Stimulated activated CD4-positive, alpha-beta T cell treated with anti-CD3 and anti-CD28 coated beads, TNF-alpha, amount 100 ng/mL, for 1 hour (primary cell): Measurements from ENCODE around the gene PRXL2A.
A peak's percentile ranks its signal among the peaks of the same experiment; 100 is the strongest.
"Not testable (repeated sequence)": the region's sequence is repeated elsewhere in the genome, so short reads cannot be mapped to it uniquely, and the experiment has no call there.

ENCODE experiments used
- DNase-seq, 3 donors: peaks; one replicate each; pipeline ENCODE4 v3.0.0-alpha.2; 2020; ENCODE audit warnings: low read depth in 3 of 3, low spot score in 1 of 3

PRXL2A gene, protein sequence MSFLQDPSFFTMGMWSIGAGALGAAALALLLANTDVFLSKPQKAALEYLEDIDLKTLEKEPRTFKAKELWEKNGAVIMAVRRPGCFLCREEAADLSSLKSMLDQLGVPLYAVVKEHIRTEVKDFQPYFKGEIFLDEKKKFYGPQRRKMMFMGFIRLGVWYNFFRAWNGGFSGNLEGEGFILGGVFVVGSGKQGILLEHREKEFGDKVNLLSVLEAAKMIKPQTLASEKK

DNA sequence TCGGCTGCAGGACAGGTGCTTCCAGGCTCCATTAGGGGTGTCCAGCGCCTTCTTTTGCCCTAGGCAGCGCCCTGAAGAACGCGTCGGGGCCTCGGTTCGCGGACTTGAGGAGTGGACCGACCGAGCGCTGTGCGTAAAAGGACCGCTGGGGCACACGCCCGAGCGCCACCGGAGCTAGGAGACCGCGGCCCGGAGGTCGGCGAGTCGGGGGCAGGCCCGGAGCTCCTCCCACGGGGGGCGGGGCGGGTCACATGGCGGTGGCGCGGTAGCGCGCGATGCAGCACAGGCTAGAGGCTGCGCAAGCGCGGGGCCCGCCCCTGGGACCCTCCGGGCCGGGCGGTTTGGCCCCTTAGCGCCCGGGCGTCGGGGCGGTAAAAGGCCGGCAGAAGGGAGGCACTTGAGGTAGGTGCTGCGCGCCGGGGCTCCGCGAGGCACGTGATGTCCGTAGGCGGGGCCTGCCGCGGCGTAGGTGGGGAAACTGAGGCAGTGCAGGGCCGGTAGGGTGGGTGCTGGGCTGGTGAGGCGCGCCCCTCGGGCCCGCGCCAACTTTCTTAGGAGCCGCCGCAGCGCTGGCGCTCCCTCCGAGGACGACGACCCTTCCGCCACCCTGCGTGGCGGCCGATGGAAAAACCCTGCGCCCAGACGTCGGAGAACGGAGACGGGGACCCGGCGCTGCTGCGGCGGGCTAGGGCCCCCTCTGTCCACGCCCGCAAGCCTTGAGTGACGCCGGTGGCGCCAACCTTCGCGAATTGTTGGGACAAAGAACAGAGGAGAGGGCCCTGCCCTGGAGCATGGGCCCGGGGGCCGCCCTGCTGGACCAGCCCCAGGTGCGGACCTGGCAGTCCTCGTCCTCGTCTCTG, at the start of gene PRXL2A:
Gene PRXL2A, plus strand, starts transcription at position 310 of the 860 bp plus-strand sequence. CDS start 11,917 bp downstream, outside the sequence.
- peak; percentile 21 to 76 (median 61) for DNase-seq

DNA sequence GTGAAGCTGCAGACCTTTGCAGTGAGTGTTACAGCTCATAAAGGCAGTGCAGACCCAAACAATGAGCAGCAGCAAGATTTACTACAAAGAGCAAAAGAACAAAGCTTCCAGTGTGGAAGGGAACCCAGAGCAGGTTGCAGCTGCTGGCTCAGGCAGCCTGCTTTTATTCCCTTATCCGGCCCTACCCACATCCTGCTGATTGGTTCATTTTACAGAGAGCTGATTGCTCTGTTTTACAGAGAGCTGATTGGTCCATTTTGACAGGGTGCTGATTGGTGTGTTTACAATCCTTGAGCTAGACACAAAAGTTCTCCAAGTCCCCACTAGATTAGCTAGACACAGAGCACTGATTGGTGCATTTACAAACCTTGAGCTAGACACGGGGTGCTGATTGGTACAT, 49.4 kb upstream of the PRXL2A start:
- DNase-seq, result not testable (repeated sequence)

DNA sequence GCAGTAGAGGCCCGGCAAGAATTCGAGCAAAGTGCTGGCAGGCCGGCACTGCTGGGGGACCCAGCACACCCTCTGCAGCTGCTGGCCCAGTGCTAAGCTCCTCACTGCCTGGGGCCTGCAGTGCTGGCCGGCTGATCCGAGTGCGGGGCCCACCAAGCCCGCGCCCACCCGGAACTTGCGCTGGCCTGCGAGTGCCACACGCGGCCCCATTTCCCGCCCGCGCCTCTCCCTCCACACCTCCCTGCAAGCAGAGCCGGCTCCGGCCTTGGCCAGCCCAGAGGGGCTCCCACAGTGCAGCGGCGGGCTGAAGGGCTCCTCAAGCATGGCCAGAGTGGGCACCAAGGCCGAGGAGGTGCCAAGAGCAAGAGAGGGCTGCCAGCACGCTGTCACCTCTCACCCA, 48.7 kb upstream of the PRXL2A start:
- no peak for DNase-seq

DNA sequence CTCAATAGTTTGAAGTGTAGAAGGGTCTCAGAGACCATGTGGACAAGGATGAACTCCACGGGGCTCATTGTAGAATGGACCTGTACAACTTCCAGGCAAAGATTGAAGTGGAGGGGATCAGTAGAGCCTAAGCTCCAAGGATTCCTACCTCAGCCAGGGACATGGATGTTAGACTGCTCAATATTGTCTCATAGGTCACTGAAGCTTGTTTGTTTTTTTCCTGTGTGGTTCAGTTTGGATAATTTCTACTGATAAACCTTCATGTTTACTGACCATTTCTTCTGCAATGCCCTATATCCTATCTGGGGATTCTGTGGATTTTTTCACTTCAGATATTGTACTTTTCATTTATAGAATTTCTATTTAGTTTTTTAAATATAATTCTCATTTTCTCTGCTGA, 42.8 kb upstream of the PRXL2A start:
- no peak for DNase-seq

DNA sequence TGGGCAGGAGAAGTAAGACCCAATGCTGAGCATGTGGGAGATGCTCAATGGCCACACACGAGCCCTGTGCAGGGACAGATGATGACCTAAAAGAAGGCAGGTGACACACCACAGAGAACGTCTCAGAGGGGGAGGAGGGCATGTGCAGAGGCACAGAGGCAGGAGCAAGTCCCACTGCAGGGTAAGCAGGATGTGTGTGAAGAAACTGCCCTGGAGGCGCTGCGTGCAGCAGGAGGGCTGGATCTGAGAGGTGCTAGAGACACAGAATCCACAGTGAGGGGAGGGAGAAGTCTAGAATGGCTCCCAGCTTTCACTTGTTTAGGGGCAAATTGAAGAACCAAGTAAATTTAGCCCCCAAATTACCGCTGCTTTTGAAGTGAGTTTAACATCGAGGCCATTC, 36.9 kb upstream of the PRXL2A start:
- DNase-seq, result no peak

DNA sequence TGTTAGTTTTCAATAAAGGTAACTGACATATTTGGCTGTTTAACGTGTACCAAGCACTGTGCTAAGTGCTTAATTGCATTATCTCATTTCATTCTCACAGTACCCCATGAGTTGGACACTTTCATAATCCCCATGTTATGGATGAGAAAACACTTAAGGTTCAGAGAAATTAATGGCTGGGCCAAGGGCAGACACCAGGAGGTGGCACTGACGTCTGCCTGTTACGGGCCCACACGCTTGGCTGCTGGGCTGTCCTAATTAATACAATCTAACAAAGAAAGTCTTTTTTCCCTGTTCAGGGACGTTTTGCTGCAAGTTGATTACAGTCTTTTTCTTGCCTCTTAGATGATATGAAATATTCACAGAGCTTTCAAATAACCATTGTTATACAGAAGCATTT, 35.7 kb upstream of the PRXL2A start:
- DNase-seq, result no peak

DNA sequence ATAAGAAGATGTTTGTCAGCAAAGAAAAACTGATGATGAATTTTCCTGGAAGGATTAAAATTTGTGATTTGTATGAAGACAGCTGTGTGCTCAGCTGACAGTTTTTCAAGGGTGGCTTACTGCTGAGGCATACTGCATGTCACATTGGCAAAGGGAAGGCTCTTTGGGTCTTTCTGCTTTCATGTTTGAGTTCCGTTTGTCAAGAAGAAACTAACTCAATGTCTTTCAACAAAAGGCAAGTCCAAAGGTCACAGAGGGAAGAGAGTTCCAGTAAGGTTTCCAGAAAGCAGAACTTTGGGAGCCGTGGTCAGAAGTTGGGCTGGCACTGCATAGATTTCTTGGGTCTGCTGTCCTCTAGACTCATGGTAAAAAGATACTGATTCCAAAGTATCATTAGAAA, 34.8 kb upstream of the PRXL2A start:
- DNase-seq, result no peak

DNA sequence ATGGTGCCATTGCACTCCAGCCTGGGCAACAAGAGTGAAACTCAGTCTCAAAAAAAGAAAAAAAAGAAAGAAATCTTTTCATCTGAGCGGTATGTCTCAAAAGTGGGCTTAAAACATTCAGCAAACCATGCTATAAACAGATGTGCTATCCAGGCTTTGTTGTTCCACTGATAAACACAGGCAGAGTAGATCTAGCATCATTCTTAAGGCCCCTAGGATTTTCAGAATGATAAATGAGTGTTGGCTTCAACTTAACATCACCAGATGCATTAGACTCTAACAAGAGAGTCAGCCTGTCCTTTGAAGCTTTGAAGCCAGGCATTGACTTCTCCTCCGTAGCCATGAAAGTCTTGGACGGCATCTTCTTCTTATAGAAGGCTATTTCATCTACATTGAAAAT, 28.6 kb upstream of the PRXL2A start:
- DNase-seq, result no peak

DNA sequence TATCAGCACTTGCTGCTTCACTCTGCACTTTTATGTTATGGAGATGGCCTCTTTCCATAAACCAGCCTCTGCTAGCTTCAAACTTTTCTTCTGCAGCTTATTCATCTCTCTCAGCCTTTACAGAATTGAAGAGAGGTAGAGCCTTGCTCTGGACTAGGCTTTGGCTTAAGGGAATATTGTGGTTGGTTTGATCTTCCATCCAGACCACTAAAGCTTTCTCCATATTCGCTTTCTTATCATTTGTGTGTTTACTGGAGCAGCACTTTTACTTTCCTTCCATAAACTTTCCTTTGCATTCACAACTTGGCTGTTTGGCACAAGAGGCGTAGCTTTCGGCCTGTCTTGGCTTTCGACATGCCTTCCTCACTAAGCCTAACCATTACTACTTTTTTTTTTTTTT, 28.2 kb upstream of the PRXL2A start:
- DNase-seq, result no peak

DNA sequence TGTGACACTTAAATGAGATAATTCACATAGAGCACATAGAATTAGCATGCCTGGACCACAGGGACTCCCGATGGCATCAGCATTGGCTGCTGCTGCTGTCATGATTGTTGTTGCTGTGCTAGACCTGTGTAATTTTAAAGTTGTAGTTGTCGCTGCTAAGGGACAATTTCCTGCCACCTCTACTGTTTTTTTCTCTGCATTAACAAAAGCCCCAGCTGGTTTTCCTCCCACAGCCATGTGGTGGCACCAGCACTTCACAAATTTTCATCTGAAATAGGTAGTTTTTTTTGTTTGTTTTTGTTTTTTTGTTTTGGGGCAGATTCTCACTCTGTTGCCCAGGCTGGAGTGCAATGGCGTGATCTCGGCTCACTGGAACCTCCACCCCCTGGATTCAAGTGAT, 25.4 kb upstream of the PRXL2A start:
- DNase-seq, result peak in 1 of 3 donors; percentile 23

DNA sequence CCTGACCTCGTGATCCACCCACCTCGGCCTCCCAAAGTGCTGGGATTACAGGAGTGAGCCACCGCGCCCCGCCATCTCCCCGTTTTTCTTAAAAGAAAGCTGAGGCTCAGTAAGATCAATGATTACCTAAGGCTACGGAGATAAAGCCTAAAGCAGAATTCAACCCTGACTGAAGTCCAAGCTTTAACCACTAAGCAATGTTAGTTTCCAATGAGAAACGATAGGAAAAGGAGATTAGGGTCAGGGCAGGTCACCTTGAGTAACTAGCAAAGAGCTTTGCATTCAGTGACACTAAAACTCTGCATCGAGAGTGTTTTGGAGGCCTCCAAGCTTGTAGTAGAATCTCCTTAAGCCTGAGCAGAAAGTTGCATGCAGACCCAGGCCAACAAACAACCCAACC, 17.6 kb upstream of the PRXL2A start:
- no peak for DNase-seq

DNA sequence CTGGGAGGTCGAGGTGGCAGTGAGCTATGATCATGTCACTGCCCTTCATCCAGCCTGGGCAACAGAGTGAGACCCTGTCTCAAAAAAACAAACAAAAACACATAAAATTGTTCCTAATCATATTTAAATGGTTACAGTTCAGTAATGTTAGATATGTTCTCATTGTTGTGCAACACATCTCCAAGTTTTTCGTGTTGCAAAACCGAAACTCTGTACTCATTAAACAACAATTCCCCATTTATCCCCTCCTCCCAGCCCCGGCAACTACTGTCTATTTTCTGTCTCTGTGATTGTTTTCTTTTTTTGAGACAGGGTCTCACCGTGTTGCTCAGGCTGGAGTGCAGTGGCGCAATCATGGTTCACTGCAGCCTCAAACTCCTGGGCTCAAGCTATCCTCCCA, 16.1 kb upstream of the PRXL2A start:
- DNase-seq, result no peak

DNA sequence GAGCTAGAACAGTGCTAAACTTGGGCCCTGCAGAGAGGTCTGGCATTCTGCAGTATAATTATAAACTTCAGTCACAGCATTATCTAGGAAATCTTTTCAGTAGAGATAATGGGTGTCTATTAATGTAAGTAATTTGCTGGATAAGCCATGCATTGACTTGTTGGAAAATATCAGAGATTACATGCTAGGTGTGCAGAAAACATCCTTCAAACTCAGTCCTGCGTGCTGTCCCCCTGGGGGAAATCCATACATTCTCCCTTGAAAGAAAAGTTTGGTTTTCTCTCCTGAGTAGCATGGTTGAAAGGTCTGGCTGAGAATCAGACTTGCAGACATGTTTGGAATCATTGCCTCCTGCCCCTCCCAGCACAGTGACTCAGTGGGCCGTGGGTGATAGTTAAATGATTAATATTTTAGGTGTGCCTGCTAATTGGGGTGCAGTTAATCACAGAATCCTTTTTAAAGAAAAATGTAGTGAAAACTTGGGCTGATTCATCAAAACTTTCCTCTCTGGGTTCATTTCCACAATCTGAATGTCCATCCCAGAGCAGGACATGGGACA, 13.9 kb upstream of the PRXL2A start:
- DNase-seq, result no peak

DNA sequence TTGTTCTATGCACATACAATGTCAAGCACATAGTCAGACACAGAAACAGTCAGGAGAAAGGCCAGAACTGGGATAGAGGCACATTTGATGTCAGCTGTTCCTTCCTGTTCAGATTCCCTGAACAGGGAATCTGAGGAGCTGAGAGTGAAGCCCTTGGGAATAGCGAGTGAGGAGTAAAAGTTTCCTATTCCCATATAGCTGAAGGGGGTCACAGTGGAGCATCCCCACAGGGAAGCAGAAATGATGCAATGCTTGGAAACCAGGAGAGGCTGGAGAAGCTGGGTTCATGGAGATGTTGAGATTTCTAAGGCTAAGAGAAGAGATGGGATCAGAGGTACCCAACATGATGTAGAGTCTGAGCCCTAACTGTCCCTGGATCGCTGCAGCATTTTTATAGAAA, 11.3 kb upstream of the PRXL2A start:
- no peak for DNase-seq

DNA sequence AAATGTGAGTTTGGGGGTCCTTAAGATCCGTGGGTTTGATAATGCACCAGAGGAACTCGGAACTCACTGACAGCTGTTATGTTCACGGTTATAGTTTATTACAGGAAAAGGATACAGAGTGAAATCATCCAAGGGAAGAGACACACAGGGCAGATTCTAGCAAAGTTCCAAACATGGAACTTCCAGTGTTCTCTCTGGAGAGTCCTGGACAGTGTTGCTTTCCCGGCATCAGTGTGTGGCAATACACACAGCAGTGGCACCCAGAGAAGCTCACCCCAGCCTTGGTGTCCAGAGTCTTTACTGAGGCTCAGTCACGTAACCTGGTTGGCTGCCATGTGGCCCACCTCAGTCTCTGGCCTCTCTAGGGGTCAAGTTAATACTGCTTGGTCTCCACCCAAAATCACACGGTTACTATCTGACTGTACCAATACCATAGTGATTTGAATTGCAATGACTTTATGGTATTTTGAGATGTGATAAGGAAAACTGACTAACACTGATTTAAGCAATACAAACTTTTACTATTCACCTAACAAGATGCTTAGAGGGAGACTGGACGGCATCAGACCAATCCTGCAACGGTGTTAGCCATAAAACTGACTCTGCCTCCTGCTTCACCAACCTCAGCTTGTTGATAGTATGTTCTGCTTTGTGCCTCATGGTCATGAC, 8.1 kb upstream of the PRXL2A start:
- no peak for DNase-seq

DNA sequence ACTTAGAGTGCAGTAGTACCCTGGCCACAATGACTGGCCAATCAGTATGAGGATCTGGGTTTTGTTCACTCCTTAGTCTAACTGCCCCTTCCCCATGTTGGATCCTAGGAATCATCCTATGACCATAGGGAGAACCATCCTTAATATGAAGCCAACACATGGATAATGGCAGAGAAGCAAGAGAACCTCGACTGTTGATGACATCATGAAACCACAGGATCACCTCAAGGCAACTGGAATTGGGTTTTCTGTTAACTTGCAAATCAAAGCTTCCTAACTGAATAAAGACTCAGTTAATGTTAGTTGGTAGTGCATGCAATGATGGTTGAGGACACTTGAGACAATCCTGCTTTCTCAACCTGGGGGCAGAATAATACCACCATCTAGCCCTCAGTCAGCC, 3.3 kb upstream of the PRXL2A start:
- DNase-seq, result no peak

DNA sequence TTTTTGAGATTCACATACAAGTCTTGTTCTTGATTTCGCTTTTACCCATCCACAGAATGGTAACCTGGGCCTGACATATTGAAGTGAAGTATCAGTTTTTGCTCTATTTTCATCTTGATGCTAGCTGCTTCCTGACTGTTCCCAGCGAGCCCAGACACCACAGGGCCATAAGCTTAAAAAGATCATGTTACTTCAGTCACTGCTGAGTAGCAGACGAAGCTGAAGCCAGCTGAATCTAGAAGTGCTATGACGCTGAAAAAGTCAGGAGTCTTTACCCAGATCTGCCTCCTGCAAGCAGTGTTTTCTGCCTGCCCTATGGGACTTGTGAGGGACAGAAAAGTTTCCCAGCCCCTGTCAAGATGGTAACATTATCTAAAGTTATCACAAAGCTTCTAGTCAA, 2.7 kb upstream of the PRXL2A start:
- no peak for DNase-seq

DNA sequence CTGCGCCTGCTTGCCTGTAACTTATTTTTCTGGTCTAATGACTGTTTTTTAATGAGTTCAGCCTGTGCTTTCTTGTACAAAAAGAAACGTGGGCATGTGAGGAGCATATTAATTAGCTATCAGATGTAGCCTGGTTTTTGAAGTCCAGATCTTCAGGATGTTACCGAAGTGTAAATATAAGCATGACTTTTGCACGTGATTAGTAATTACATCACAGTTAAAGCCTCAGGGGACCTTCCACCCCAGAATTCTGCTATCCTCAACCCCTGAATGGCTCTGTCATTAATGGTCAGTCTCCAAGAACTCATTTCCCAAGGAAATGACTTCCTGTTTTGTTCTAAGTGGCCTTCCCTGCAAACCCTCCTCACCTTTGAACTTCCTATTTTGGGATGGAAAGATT, 2.1 kb upstream of the PRXL2A start:
- no peak for DNase-seq

DNA sequence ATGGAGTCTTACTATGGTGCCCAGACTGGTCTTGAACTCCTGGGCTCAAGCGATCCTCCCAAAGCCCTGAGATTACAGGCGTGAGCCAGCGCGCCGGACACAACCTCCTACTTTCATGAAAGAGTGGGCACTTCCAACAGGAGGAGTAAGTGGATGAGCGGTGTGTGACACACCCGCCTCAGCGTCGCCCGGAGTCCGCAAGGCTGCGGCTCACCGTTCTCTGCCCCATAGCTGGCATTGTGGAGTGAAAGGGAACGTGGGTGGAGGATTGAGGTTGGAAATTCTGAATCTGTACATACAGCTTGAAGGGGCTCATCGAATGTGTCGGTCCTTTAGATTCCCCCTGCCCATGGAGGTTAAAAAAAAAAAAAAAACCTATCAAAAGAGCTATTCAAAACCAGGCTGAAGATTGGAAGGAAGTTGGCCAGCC, 524 bp upstream of the PRXL2A start:
- peak in 1 of 3 donors; percentile 23 for DNase-seq

DNA sequence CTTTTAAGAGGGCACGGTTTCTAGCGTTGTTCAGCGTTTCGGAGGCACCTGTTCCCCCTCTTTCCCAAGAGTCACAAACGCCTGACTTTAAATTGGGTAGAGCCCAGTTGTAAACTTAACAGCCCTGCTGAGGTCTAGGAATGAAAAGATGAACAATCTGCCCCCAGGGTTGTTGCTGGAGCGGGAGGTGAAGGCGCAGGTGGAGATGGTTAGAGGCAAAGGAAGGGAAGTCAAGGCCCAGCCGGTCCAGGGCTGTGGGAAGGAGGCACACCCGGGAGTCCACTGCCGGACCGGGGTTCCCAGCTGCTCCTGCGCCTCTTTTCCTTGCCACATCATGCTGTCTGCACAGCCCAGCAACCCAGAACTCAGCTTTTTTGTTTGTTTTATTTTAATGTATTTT, 770 bp downstream of the PRXL2A start:
- DNase-seq, result no peak

DNA sequence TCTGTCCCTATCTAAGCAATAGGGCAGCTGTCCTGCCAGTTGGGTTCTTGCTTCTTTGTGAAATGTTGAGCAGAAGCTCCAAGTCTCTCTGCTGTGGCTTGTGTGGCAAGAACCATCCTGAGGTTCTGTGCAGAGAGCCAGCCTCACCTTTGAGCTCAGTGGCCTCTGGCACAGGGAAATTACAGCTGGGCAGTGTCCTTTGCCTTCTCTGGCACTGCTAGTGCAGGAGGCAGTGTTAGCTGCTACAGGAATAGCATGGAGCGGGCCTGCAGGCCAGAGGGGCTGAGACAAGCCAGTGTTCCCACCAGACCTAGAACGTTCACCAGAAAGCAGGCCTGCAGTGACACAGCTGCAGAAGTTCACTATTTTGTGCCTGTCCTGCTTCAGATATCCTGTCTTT, 1.8 kb downstream of the PRXL2A start:
- no peak for DNase-seq
